H1 (cell line): Measurements from ENCODE around the gene ARHGAP28. TPM values are rescaled to one million over a fixed set of nuclear protein-coding genes. Genes with fewer than 3 reads are reported as not detected.

Source experiments
- CTCF ChIA-PET: fragments of 300-600 bp; sonication (Branson Sonifier 250); formaldehyde crosslinking; loops from one replicate; lab custom pipeline; 2021; ENCODE audit not compliant: partially characterized antibody; lab: Charles Lee
- POLR2A ChIA-PET: fragments of 300-600 bp; sonication (Branson Sonifier 250); formaldehyde crosslinking; loops from one replicate; lab custom pipeline; 2021; ENCODE audit warnings: inconsistent platforms; ENCODE audit not compliant: partially characterized antibody; lab: Charles Lee
- DNase-seq, 2 experiments: peaks; one replicate each; pipeline versions ENCODE4 v3.0.0 to v3.0.0-alpha.2; 2010 to 2022; ENCODE audit warnings: low spot score in 2 of 2, low read depth in 1 of 2, mixed read lengths in 1 of 2
- FAIRE-seq: peaks from 2 replicates; lab custom pipeline; 2011; peaks lifted over from hg19 to GRCh38; lab: Jason Lieb, UNC
- H2AFZ ChIP-seq: 2 replicates; pipeline ENCODE4 v1.8.1; 2012; ENCODE audit warnings: low read length, inconsistent platforms
- H2AK5ac ChIP-seq: 2 replicates; pipeline ENCODE4 v1.6.1; 2013; ENCODE audit warnings: low read depth, low read length
- H2BK120ac ChIP-seq: replicated peaks from 2 replicates; pipeline ENCODE3; 2013; ENCODE audit warnings: low read depth, low read length, inconsistent platforms
- H2BK12ac ChIP-seq: 2 replicates; pipeline ENCODE4 v1.6.1; 2013; ENCODE audit warnings: low read depth, low read length
- H2BK15ac ChIP-seq: 2 replicates; pipeline ENCODE4 v1.6.1; 2013; ENCODE audit warnings: low read length
- H2BK20ac ChIP-seq: 2 replicates; pipeline ENCODE4 v1.6.1; 2013; ENCODE audit warnings: low read length
- H2BK5ac ChIP-seq: 2 replicates; pipeline ENCODE4 v1.6.1; 2013; ENCODE audit warnings: low read depth, low read length
- H3K14ac ChIP-seq: 2 replicates; pipeline ENCODE4 v1.6.1; 2013; ENCODE audit warnings: inconsistent platforms; ENCODE audit not compliant: insufficient read length
- H3K18ac ChIP-seq: 2 replicates; pipeline ENCODE4 v1.6.1; 2013; ENCODE audit warnings: low read length; ENCODE audit errors: extremely low read depth
- H3K23ac ChIP-seq: 2 replicates; pipeline ENCODE4 v1.6.1; 2013; ENCODE audit warnings: inconsistent platforms; ENCODE audit not compliant: insufficient read length
- H3K23me2 ChIP-seq: 2 replicates; pipeline ENCODE4 v1.6.1; 2013; ENCODE audit warnings: low read depth, low read length
- H3K27ac ChIP-seq: 2 replicates; pipeline ENCODE4 v1.6.1; 2011; ENCODE audit warnings: low read depth, low read length, inconsistent platforms
- H3K27me3 ChIP-seq, 4 experiments: replicated peaks in 1 of 4; 1 replicate in 1 of 4; 2 replicates in 3 of 4; pipeline versions ENCODE4 v1.6.1 to v1.8.1; 2011 to 2013; ENCODE audit warnings: low read length in 3 of 4, mild to moderate bottlenecking in 3 of 4, inconsistent platforms in 2 of 4, mixed read lengths in 2 of 4, moderate library complexity in 1 of 4; ENCODE audit not compliant: control insufficient read depth in 3 of 4, insufficient read depth in 3 of 4; ENCODE audit errors: extremely low read depth in 1 of 4
- H3K36me3 ChIP-seq, 4 experiments: 2 replicates each; pipeline versions ENCODE4 v1.6.1 to v1.8.1; 2011 to 2013; ENCODE audit warnings: mild to moderate bottlenecking in 4 of 4, low read length in 3 of 4, moderate library complexity in 2 of 4, control low read depth in 1 of 4, inconsistent platforms in 1 of 4; ENCODE audit not compliant: insufficient read depth in 4 of 4, control insufficient read depth in 2 of 4
- H3K4ac ChIP-seq: replicated peaks from 2 replicates; pipeline ENCODE3; 2013; ENCODE audit warnings: low read length, low read depth, mixed read lengths, inconsistent platforms; ENCODE audit not compliant: insufficient read length
- H3K4me1 ChIP-seq, 4 experiments: replicated peaks in 1 of 4; 1 replicate in 1 of 4; 2 replicates in 3 of 4; pipeline versions ENCODE4 v1.6.1 to v1.8.1; 2011 to 2013; ENCODE audit warnings: low read length in 3 of 4, inconsistent platforms in 2 of 4, mixed read lengths in 1 of 4; ENCODE audit not compliant: insufficient read depth in 4 of 4, control insufficient read depth in 3 of 4
- H3K4me2 ChIP-seq, 2 experiments: 2 replicates each; pipeline versions ENCODE4 v1.6.1 to v1.8.1; 2011 to 2013; ENCODE audit warnings: low read depth in 2 of 2, low read length in 2 of 2, control low read depth in 1 of 2, inconsistent platforms in 1 of 2, mild to moderate bottlenecking in 1 of 2; ENCODE audit not compliant: insufficient read depth in 1 of 2
- H3K4me3 ChIP-seq, 4 experiments: fragments of 200-600, 300-600 bp in 1 of 4; sonication (generic), shearing (Covaris generic), sonication (Bioruptor Twin) in 1 of 4; 2 replicates each; pipeline versions ENCODE4 v1.5.1 to v1.8.1; 2011 to 2016; ENCODE audit warnings: low read length in 4 of 4, low read depth in 3 of 4, control low read depth in 2 of 4, inconsistent platforms in 2 of 4, mild to moderate bottlenecking in 2 of 4, mixed read lengths in 1 of 4, moderate library complexity in 1 of 4; ENCODE audit not compliant: insufficient read depth in 2 of 4; ENCODE audit errors: extremely low read depth in 1 of 4
- H3K56ac ChIP-seq: replicated peaks from 2 replicates; pipeline ENCODE3; 2013; ENCODE audit warnings: low read depth, mild to moderate bottlenecking, mixed read lengths, low read length, inconsistent platforms; ENCODE audit not compliant: insufficient read length
- H3K79me1 ChIP-seq: 2 replicates; pipeline ENCODE4 v1.6.1; 2013; ENCODE audit warnings: low read depth, low read length, control low read depth
- H3K79me2 ChIP-seq, 2 experiments: 2 replicates each; pipeline versions ENCODE4 v1.6.1 to v1.8.1; 2012 to 2013; ENCODE audit warnings: low read length in 2 of 2, mild to moderate bottlenecking in 2 of 2, inconsistent platforms in 1 of 2; ENCODE audit not compliant: insufficient read depth in 2 of 2, control insufficient read depth in 1 of 2
- H3K9ac ChIP-seq, 4 experiments: replicated peaks in 1 of 4; 1 replicate in 1 of 4; 2 replicates in 3 of 4; pipeline versions ENCODE4 v1.6.1 to v1.8.1; 2011 to 2013; ENCODE audit warnings: low read depth in 3 of 4, low read length in 3 of 4, control low read depth in 2 of 4, mild to moderate bottlenecking in 2 of 4, moderate library complexity in 2 of 4, inconsistent platforms in 1 of 4; ENCODE audit errors: extremely low read depth in 1 of 4
- H3K9me3 ChIP-seq, 2 experiments: 2 replicates each; pipeline versions ENCODE4 v1.6.1 to v1.8.1; 2012 to 2013; ENCODE audit warnings: mild to moderate bottlenecking in 2 of 2, moderate library complexity in 2 of 2, control low read depth in 1 of 2, inconsistent platforms in 1 of 2, low read depth in 1 of 2, low read length in 1 of 2, mixed read lengths in 1 of 2; ENCODE audit not compliant: insufficient read depth in 2 of 2
- H4K20me1 ChIP-seq, 2 experiments: replicated peaks in 1 of 2; 2 replicates each; pipeline versions ENCODE3 to v1.8.1; 2011 to 2013; ENCODE audit warnings: inconsistent platforms in 2 of 2, low read length in 2 of 2, mild to moderate bottlenecking in 1 of 2; ENCODE audit not compliant: insufficient read depth in 2 of 2, control insufficient read depth in 1 of 2
- H4K5ac ChIP-seq: 2 replicates; pipeline ENCODE4 v1.6.1; 2013; ENCODE audit warnings: low read length, low read depth, mixed read lengths, inconsistent platforms; ENCODE audit not compliant: insufficient read length
- H4K8ac ChIP-seq: 2 replicates; pipeline ENCODE4 v1.8.0; 2013; ENCODE audit warnings: mild to moderate bottlenecking, moderate library complexity, low read length, inconsistent platforms; ENCODE audit not compliant: insufficient read depth; ENCODE audit errors: extremely low read depth
- H4K91ac ChIP-seq: replicated peaks from 2 replicates; pipeline ENCODE3; 2013; ENCODE audit warnings: low read length, mixed read lengths, inconsistent platforms; ENCODE audit not compliant: insufficient read length
- GABPA ChIP-seq: IDR thresholded peaks from 2 replicates; pipeline ENCODE4 v1.6.1; 2011; ENCODE audit warnings: mild to moderate bottlenecking, low read length, moderate library complexity, borderline replicate concordance; ENCODE audit not compliant: insufficient read depth
- HDAC2 ChIP-seq, 2 experiments: fragments of 300-600 bp in 1 of 2; sonication (generic) in 1 of 2; IDR thresholded peaks; 2 replicates each; pipeline ENCODE4 v1.6.1; 2011 to 2012; ENCODE audit warnings: low read depth in 2 of 2, low read length in 2 of 2, mild to moderate bottlenecking in 2 of 2, moderate library complexity in 2 of 2, borderline replicate concordance in 1 of 2, inconsistent platforms in 1 of 2
- WGBS, 2 experiments: shearing (Covaris generic) in 1 of 2; methylation state at CpG; one replicate each; pipeline versions ENCODE4 v1.1.6 to v1.1.7; 2013 to 2015; ENCODE audit warnings: low lambda C conversion rate in 2 of 2, mixed read lengths in 2 of 2, inconsistent platforms in 1 of 2, low coverage in 1 of 2, missing lambda C conversion rate in 1 of 2; ENCODE audit not compliant: insufficient replicate concordance in 2 of 2, insufficient coverage in 1 of 2, insufficient read length in 1 of 2; ENCODE audit errors: extremely low coverage in 1 of 2, missing lambda C conversion rate in 1 of 2; 5-methylcytosine and 5-hydroxymethylcytosine counted together
- polyA plus RNA-seq, 7 experiments: library from polyadenylated mRNA; depleted of rRNA in 3 of 7; stranded (reverse) in 5 of 7; unstranded in 2 of 7; fragments of >200 nt in 5 of 7; fragments of 200-250 nt in 2 of 7; gene quantifications; 1 replicate in 5 of 7; 2 replicates in 1 of 7; 4 replicates in 1 of 7; pipeline versions ENCODE4 v1.2.1 to v1.2.3, GENCODE V29; 2011 to 2013; ENCODE audit warnings: missing spikeins in 2 of 7, mixed read lengths in 2 of 7
- total RNA-seq: library from RNA; stranded (reverse); fragmentation: NEBNext Ultra II Directional; extraction: Animal tissue kit (Norgen Biotek cat#: 25700); gene quantifications from 2 replicates; pipeline ENCODE4 v1.2.1, GENCODE V29; 2021

The ARHGAP28 gene
- total and polyA plus RNA-seq, 2 of the 8 experiments (the other 6 are each of a cell fraction or from before 2014, with no cell fraction given) = 2.9 to 14.4 TPM

- H3K4me1 ChIP-seq = no peaks in the 10 kb centered on the region
- POLR2A ChIA-PET = no interaction called here
- TF ChIP-seq GABPA (no peak), HDAC2 (IDR thresholded peaks at IDR 0.05; ENCODE audit: borderline replicate concordance in 1 of 2, low read depth in 2 of 2, low read length in 2 of 2) (no peak)
Observed at GRCh38 chr18:6821356-6821755, 91.8 kb downstream of the ARHGAP28 start.

More at GRCh38 chr18:6821356-6821755, 91.8 kb downstream of the ARHGAP28 start:
- no peak overlapping the region for H2BK12ac ChIP-seq
- no peak overlapping the region for H2BK15ac ChIP-seq
- H4K20me1 ChIP-seq = no peaks in the 10 kb centered on the region
- no peak overlapping the region for H2AFZ ChIP-seq
- H3K14ac ChIP-seq = no peak overlapping the region
- H4K91ac ChIP-seq = no peak overlapping the region
- no peak overlapping the region for H3K18ac ChIP-seq
- no peak overlapping the region for H3K9ac ChIP-seq
- H2BK20ac ChIP-seq = no peak overlapping the region
- H4K8ac ChIP-seq = no peak overlapping the region
- no peaks in the 10 kb centered on the region for H3K23me2 ChIP-seq
- DNase-seq = no peak
- no peaks in the 10 kb centered on the region; a peak in 1 of 8 replicates for H3K36me3 ChIP-seq
- H3K27ac ChIP-seq = no peak overlapping the region
- 94% methylated on average over 1 of the region's 1 CpG; no CpG with 5 or more reads in 1 of the 2 experiments for WGBS, 2 experiments
- no peaks in the 10 kb centered on the region for H3K27me3 ChIP-seq
- no peak overlapping the region for H4K5ac ChIP-seq
- CTCF ChIA-PET = interaction anchor here (0.9 to 1.7 kb wide), 2 partner anchors 277 to 282 kb away, joined by 3 read pairs; no protein-coding TSS in a partner anchor
- no peak overlapping the region for H3K4me3 ChIP-seq
- H3K4ac ChIP-seq = no peak overlapping the region
- no peak overlapping the region for H3K23ac ChIP-seq
- H2BK5ac ChIP-seq = no peak overlapping the region
- no peaks in the 10 kb centered on the region for H3K79me2 ChIP-seq
- H3K56ac ChIP-seq = no peak overlapping the region
- no peak overlapping the region for H3K4me2 ChIP-seq
- no peak overlapping the region for H2BK120ac ChIP-seq
- no peaks in the 10 kb centered on the region for H3K9me3 ChIP-seq
- no peak overlapping the region for H2AK5ac ChIP-seq
- H3K79me1 ChIP-seq = no peaks in the 10 kb centered on the region
- FAIRE-seq = no peak
